HepG2 (cell line): ENCODE measurements around the gene CAB39. TPM values are rescaled to one million over a fixed set of nuclear protein-coding genes. Genes with fewer than 3 reads are reported as not detected.

ENCODE experiments used
- DNMT1 ChIP-seq: sonication (generic); formaldehyde crosslinking; IDR thresholded peaks from 2 replicates; pipeline ENCODE4 v1.5.1; 2020; ENCODE audit warnings: mild to moderate bottlenecking, missing genetic modification reagents
- GPBP1L1 ChIP-seq: sonication (generic); formaldehyde crosslinking; IDR thresholded peaks from 2 replicates; pipeline ENCODE4 v1.5.0; 2020; ENCODE audit warnings: mild to moderate bottlenecking, missing genetic modification reagents
- MIER3 ChIP-seq: IDR thresholded peaks from 2 replicates; pipeline ENCODE4 v1.6.1; 2016; ENCODE audit warnings: missing compliant biosample characterization, borderline replicate concordance
- MTERF4 ChIP-seq: sonication (generic); formaldehyde crosslinking; IDR thresholded peaks from 2 replicates; pipeline ENCODE4 v1.8.0; 2023; ENCODE audit warnings: mild to moderate bottlenecking, missing genetic modification reagents
- ZNF383 ChIP-seq: sonication (generic); formaldehyde crosslinking; IDR thresholded peaks from 2 replicates; pipeline ENCODE4 v1.4.0; 2020; ENCODE audit warnings: missing genetic modification reagents, mild to moderate bottlenecking, borderline replicate concordance
- ZNF83 ChIP-seq: sonication (generic); formaldehyde crosslinking; IDR thresholded peaks from 2 replicates; pipeline ENCODE4 v1.4.0; 2020; ENCODE audit warnings: missing genetic modification reagents, mild to moderate bottlenecking, borderline replicate concordance
- ZNF878 ChIP-seq: sonication (generic); formaldehyde crosslinking; IDR thresholded peaks from 2 replicates; pipeline ENCODE4 v1.8.1; 2023; ENCODE audit warnings: mild to moderate bottlenecking, missing genetic modification reagents, moderate library complexity
- polyA plus RNA-seq, 8 experiments: library from polyadenylated mRNA; depleted of rRNA in 3 of 8; stranded (reverse) in 7 of 8; unstranded in 1 of 8; fragments of >200 nt; fragmentation: Illumina TruSeq in 4 of 8; extraction: Trizol in 4 of 8; gene quantifications; 2 replicates each; pipeline versions ENCODE4 v1.2.1 to v1.2.3, GENCODE V29; 2011 to 2016; ENCODE audit warnings: low read depth in 4 of 8, missing spikeins in 1 of 8, mixed read lengths in 1 of 8; ENCODE audit not compliant: insufficient read depth in 1 of 8
- total RNA-seq, 5 experiments: library from RNA; depleted of rRNA; stranded (reverse); fragments of >200 nt; fragmentation: Illumina TruSeq; extraction: Trizol; gene quantifications; 2 replicates each; pipeline ENCODE4 v1.2.3, GENCODE V29; 2016; ENCODE audit warnings: low read depth in 1 of 5
- TF ChIP-seq, protein P1 (sequence below): sonication (generic); formaldehyde crosslinking; IDR thresholded peaks from one replicate; pipeline ENCODE4 v1.5.1; 2020; ENCODE audit warnings: mild to moderate bottlenecking, missing genetic modification reagents; ENCODE audit errors: not compliant biosample characterization
- TF ChIP-seq, protein P2 (sequence below): IDR thresholded peaks from 2 replicates; pipeline ENCODE4 v1.6.1; 2016; ENCODE audit warnings: missing compliant biosample characterization, missing genetic modification reagents, borderline replicate concordance
- TF ChIP-seq, protein P3 (sequence below): sonication (generic); formaldehyde crosslinking; IDR thresholded peaks from 2 replicates; pipeline ENCODE4 v1.5.0; 2020; ENCODE audit warnings: mild to moderate bottlenecking, missing genetic modification reagents

CAB39 gene
- total and polyA plus RNA-seq, 2 of the 13 experiments (the other 11 are each of a cell fraction or from before 2014, with no cell fraction given): 19.3 to 45.3 TPM

DNA sequence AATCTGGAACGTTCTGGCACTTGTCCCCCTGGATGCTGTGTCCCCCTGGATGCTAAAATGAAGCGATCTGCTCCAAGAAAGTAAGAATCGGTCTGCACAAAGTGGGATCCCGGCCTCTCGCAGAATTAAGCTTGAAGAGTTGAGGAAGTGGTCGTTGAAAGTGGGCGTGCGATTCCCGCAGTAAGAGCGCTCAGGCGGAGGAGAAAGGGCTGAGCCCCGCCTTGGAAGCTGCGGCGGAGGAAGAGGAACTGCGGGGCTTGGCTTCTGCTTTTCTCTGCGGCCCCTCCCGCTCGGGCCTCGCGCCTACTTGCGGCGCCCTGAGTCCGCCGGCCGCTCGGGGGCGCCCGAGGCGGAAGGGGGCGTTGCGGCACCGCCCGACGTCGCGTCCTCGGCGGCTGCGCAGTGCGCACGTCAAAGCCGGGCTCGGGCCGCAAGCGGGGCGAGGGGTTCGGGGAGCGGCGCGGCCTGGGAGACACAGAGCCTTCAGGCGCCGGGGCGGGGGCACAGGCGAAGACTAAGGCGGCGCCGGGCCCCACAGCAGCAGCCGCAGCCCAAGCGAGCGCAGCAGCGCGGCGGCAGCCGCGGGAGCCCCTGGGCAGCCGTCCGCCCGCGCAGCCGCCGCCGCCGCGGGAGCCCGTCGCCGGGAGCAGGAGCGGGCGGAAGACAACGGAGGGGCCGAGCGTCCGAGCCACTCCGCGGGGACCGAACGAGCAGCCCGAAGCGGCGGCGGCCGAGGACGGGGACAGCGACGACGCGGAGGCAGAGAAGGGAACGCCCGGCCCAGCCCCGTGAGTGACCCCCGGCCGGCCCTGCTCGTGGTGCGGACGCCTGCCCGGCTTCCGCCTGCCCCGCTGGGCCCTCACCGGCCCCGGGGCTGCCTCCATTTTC lies at the start of gene CAB39 (continued):
- TF ChIP-seq, protein P1, sequence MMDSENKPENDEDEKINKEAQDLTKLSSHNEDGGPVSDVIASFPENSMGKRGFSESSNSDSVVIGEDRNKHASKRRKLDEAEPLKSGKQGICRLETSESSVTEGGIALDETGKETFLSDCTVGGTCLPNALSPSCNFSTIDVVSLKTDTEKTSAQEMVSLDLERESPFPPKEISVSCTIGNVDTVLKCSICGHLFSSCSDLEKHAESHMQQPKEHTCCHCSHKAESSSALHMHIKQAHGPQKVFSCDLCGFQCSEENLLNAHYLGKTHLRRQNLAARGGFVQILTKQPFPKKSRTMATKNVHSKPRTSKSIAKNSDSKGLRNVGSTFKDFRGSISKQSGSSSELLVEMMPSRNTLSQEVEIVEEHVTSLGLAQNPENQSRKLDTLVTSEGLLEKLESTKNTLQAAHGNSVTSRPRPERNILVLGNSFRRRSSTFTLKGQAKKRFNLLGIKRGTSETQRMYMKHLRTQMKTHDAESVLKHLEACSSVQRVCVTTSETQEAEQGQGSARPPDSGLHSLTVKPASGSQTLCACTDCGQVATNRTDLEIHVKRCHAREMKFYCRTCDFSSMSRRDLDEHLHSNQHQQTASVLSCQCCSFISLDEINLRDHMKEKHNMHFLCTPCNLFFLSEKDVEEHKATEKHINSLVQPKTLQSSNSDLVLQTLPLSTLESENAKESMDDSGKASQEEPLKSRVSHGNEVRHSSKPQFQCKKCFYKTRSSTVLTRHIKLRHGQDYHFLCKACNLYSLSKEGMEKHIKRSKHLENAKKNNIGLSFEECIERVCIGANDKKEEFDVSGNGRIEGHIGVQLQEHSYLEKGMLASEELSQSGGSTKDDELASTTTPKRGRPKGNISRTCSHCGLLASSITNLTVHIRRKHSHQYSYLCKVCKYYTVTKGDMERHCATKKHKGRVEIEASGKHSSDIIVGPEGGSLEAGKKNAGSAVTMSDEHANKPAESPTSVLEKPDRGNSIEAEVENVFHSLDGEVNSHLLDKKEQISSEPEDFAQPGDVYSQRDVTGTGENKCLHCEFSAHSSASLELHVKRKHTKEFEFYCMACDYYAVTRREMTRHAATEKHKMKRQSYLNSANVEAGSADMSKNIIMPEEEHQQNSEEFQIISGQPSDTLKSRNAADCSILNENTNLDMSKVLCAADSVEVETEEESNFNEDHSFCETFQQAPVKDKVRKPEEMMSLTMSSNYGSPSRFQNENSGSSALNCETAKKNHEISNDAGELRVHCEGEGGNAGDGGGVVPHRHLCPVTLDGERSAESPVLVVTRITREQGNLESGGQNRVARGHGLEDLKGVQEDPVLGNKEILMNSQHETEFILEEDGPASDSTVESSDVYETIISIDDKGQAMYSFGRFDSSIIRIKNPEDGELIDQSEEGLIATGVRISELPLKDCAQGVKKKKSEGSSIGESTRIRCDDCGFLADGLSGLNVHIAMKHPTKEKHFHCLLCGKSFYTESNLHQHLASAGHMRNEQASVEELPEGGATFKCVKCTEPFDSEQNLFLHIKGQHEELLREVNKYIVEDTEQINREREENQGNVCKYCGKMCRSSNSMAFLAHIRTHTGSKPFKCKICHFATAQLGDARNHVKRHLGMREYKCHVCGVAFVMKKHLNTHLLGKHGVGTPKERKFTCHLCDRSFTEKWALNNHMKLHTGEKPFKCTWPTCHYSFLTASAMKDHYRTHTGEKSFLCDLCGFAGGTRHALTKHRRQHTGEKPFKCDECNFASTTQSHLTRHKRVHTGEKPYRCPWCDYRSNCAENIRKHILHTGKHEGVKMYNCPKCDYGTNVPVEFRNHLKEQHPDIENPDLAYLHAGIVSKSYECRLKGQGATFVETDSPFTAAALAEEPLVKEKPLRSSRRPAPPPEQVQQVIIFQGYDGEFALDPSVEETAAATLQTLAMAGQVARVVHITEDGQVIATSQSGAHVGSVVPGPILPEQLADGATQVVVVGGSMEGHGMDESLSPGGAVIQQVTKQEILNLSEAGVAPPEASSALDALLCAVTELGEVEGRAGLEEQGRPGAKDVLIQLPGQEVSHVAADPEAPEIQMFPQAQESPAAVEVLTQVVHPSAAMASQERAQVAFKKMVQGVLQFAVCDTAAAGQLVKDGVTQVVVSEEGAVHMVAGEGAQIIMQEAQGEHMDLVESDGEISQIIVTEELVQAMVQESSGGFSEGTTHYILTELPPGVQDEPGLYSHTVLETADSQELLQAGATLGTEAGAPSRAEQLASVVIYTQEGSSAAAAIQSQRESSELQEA (CRISPR knock-in tag): no peak
- TF ChIP-seq ZNF83 (0 out of 2 replicates have a peak, but pooled peaks have one; percentile 67), GPBP1L1 (CRISPR knock-in tag) (no peak), MTERF4 (CRISPR knock-in tag) (no peak), MIER3 (CRISPR knock-in tag) (peak; percentile 74; the same call in 1 of the 2 replicates), DNMT1 (CRISPR knock-in tag) (peak; percentile 86; the same call in 1 of the 2 replicates), ZNF878 (no peak; the same call in 1 of the 2 replicates), ZNF383 (CRISPR knock-in tag) (no peak)
- TF ChIP-seq, protein P2, sequence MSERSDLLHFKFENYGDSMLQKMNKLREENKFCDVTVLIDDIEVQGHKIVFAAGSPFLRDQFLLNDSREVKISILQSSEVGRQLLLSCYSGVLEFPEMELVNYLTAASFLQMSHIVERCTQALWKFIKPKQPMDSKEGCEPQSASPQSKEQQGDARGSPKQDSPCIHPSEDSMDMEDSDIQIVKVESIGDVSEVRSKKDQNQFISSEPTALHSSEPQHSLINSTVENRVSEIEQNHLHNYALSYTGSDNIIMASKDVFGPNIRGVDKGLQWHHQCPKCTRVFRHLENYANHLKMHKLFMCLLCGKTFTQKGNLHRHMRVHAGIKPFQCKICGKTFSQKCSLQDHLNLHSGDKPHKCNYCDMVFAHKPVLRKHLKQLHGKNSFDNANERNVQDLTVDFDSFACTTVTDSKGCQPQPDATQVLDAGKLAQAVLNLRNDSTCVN (CRISPR knock-in tag): no peak; the same call in 1 of the 2 replicates
- TF ChIP-seq, protein P3, sequence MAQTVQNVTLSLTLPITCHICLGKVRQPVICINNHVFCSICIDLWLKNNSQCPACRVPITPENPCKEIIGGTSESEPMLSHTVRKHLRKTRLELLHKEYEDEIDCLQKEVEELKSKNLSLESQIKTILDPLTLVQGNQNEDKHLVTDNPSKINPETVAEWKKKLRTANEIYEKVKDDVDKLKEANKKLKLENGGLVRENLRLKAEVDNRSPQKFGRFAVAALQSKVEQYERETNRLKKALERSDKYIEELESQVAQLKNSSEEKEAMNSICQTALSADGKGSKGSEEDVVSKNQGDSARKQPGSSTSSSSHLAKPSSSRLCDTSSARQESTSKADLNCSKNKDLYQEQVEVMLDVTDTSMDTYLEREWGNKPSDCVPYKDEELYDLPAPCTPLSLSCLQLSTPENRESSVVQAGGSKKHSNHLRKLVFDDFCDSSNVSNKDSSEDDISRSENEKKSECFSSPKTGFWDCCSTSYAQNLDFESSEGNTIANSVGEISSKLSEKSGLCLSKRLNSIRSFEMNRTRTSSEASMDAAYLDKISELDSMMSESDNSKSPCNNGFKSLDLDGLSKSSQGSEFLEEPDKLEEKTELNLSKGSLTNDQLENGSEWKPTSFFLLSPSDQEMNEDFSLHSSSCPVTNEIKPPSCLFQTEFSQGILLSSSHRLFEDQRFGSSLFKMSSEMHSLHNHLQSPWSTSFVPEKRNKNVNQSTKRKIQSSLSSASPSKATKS: no peak
